ENCODE data around the gene HECTD1.
A peak's percentile ranks its signal among the peaks of the same experiment; 100 is the strongest.
"Not testable (repeated sequence)": the region's sequence is repeated elsewhere in the genome, so short reads cannot be mapped to it uniquely, and the experiment has no call there.

The HECTD1 gene

GRCh38 chr14:31207755-31208545 is at the start of gene HECTD1:
TSS of gene HECTD1 (minus strand) at chr14:31207793. CDS start at chr14:31205936, 1,857 bp downstream.
- DNase-seq, result peak; percentile 97

GRCh38 chr14:31257244-31257553 is 49.6 kb upstream of the HECTD1 start:
- no peak for DNase-seq

- DNase-seq, result no peak
Observed at GRCh38 chr14:31256534-31257243, 49.1 kb upstream of the HECTD1 start.

- DNase-seq, result not testable (repeated sequence)
Observed at GRCh38 chr14:31255918-31256317, 48.3 kb upstream of the HECTD1 start.

- no peak for DNase-seq
Observed at GRCh38 chr14:31255286-31255685, 47.7 kb upstream of the HECTD1 start.

GRCh38 chr14:31253746-31254471 is 46.3 kb upstream of the HECTD1 start:
- DNase-seq, result no peak

GRCh38 chr14:31252865-31253264 is 45.3 kb upstream of the HECTD1 start:
- no peak for DNase-seq

GRCh38 chr14:31251028-31251958 is 43.7 kb upstream of the HECTD1 start:
- no peak for DNase-seq

- DNase-seq, result no peak
Observed at GRCh38 chr14:31244626-31245025, 37.0 kb upstream of the HECTD1 start.

- DNase-seq, result no peak
Observed at GRCh38 chr14:31243860-31244259, 36.3 kb upstream of the HECTD1 start.

GRCh38 chr14:31242161-31242940 is 34.8 kb upstream of the HECTD1 start:
- DNase-seq, result not testable (repeated sequence)

GRCh38 chr14:31241450-31242114 is 34.0 kb upstream of the HECTD1 start:
- DNase-seq, result no peak

- DNase-seq, result no peak
Observed at GRCh38 chr14:31239741-31240140, 32.1 kb upstream of the HECTD1 start.

- no peak for DNase-seq
Observed at GRCh38 chr14:31235462-31235861, 27.9 kb upstream of the HECTD1 start.

- DNase-seq, result no peak
Observed at GRCh38 chr14:31232081-31232480, 24.5 kb upstream of the HECTD1 start.

GRCh38 chr14:31231272-31231671 is 23.7 kb upstream of the HECTD1 start:
- DNase-seq, result not testable (repeated sequence)

- DNase-seq, result no peak
Observed at GRCh38 chr14:31230573-31230958, 23.0 kb upstream of the HECTD1 start.

- DNase-seq, result peak; percentile 8
Observed at GRCh38 chr14:31229638-31230572, 22.3 kb upstream of the HECTD1 start.

GRCh38 chr14:31229009-31229408 is 21.4 kb upstream of the HECTD1 start:
- no peak for DNase-seq

- DNase-seq, result no peak
Observed at GRCh38 chr14:31228533-31228932, 20.9 kb upstream of the HECTD1 start.

Data from NCI-H2227 treated with DMSO at 0.1 percent for 48 hours (cell line).